T1000 (cell line): Measurements from ENCODE around the gene SCARF2.
"Not testable (repeated sequence)": the region's sequence is repeated elsewhere in the genome, so short reads cannot be mapped to it uniquely, and the experiment has no call there.

Source experiments
- DNase-seq: peaks from one replicate; lab custom pipeline; 2025; ENCODE audit warnings: mixed read lengths; lab: John Stamatoyannopoulos, UW

SCARF2 gene

DNA sequence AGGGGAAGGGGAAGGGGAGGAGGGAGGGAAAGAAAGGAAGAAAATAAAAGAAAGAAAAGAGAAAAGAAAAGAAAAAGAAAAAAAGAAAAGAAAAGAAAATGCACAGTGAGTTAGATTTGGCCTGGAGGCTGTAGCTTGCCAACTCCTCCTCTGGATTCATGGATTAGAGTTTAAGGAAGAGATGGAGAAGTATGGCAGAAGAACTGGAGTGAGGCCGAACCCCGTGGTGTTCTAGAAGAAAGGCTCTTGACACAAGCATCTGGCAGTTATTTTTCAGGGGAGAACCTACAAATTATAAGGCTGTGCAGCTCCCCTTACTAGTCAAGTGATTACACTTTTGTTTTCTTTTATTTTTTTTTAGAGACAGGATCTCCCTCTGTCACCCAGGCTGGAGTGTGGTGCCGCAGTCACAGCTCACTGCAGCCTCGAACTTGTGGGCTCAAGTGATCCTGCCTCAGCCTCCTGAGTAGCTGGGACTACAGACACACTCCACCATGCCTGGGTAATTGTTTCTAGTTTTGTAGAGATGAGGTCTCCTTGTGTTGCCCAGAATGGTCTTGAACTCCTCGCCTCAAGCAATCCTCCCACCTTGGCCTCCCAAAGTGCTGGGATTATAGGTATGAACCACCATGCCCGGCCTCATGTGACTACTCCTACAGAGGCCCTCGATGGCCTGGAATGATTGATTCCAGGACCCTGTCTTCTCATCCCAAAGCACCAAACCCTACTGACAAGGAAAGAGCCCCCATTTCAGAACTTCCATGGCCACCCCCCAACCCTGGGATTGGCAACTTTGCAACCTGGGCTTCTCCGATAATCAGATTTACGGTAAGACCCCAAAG is 24.2 kb downstream of the SCARF2 start:
- DNase-seq = no peak

DNA sequence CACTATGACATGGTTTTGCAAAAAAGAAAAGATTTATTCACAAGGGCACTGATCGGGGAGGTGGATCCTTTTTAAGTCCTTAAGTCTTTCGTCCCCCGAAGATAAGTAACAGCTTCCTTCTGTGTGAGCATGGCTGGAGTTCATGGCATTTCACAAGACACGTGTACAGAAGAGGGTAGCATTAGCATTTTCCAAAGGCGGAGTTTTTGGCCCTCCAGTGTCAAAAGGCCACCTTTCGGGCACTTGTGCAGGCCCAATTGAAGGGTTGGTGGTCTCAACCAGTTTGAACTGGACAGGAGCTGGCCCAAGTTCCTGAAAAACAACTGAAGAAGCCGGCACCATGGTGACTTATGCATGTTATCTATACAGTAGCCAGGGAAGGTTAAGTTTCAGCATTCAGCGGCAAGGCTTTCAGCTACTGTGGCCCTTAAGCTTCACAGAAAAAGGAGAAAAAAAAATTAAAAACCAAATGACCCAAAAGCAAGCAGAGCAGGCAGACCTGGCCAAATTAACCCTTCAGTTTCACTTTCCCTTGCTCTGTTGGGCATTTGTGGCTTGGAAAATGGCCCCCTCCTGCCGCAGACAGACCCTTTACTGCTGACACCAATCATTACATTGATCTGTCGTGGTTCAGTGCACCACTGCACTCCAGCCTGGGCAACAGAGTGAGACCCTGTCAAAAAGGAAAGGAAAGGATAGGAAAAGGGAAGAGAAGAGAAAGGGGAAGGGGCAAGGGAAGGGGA is 25.0 kb downstream of the SCARF2 start:
- no peak for DNase-seq

DNA sequence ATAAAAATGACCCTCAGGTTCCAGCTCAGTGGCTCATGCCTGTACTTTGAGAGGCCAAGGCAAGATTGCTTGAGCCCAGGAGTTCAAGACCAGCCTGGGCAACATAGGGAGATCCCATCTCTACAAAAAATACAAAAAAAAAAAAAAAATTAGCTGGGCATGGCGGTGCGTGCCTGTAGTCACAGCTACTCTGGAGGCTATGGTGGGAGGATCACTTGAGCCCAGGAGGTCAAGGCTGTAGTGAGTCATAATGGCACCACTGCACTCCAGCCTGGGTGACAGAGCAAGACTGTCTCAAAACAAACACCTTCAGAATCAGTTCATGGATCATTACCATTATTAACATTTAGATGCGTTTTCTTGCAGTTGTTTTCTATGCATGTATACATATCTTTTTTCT is 28.2 kb downstream of the SCARF2 start:
- not testable (repeated sequence) for DNase-seq

DNA sequence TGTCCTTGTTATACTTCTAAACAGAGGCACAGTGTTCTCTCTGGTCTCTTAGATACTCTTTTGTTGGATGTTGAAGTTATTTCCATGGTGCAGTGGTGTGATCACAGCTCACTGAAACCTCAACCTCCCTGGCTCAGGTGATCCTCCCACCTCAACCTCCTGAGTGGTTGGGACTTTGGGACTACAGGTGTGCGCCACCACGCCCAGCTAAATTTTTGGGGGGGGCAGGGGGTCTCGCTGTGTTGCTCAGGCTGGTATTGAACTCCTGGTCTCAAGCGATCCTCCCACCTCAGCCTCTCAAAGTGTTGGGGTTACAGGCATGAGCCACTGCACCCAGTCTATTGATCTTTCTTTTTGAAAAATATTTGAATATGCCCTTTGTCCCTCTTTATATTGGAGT is 28.7 kb downstream of the SCARF2 start:
- no peak for DNase-seq

DNA sequence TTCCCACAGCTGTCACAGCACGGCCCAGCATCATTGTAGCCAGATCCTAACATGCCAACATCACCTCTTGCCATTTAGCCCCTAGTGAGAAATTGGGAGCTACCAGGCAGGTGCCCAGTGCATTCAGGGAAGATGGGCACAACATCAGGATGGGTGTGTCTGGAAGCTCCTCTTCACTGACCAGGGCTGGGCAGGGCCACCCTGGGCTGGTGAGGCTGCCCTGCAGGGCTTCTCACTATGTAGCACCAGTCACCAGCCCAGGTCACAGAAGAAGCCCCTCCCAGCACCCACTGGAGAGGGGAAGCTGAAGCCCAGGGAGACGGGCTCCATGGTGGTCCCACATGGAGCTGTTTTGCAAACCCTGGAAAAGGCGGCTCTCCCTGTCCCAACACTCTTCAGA is 29.8 kb downstream of the SCARF2 start:
- DNase-seq = no peak

DNA sequence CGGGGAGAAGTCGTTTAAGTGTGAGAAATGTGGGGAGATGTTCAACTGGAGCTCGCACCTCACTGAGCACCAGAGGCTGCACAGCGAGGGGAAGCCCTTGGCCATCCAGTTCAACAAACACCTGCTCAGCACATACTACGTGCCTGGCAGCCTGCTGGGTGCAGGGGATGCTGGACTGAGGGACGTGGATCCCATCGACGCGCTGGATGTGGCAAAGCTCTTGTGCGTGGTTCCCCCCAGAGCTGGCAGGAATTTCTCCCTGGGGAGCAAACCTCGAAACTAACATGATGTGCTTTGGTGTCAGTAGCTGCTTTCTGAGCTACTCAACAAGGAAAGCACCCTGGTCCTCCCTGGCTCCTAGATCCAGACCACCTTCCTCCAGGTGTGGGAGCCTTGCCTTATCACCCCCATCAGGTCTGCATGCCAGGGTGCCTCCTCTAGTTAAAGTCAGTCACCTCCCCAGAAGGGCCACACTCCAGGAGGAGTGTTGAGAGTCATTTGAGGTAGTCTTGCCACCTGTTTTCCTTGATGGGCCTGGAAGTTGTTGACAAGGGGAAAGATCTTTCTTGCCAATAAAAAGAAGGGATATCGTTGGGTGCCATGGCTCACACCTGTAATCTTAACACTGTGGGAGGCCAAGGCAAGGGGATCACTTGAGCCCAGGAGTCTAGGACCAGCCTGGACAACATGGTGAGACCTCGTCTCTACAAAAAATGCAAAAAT is 30.8 kb downstream of the SCARF2 start:
- no peak for DNase-seq

DNA sequence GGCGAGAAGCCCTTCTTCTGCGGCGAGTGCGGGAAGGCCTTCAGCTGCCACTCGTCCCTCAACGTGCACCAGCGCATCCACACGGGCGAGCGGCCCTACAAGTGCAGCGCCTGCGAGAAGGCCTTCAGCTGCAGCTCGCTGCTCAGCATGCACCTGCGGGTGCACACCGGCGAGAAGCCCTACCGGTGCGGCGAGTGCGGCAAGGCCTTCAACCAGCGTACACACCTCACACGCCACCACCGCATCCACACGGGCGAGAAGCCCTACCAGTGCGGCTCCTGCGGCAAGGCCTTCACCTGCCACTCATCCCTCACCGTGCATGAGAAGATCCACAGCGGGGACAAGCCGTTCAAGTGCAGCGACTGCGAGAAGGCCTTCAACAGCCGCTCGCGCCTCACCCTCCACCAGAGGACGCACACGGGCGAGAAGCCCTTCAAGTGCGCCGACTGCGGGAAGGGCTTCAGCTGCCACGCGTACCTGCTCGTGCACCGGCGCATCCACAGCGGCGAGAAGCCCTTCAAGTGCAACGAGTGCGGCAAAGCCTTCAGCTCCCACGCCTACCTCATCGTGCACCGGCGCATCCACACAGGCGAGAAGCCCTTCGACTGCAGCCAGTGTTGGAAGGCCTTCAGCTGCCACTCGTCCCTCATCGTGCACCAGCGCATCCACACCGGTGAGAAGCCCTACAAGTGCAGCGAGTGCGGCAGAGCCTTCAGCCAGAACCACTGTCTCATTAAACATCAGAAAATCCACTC is 31.5 kb downstream of the SCARF2 start:
- no peak for DNase-seq

DNA sequence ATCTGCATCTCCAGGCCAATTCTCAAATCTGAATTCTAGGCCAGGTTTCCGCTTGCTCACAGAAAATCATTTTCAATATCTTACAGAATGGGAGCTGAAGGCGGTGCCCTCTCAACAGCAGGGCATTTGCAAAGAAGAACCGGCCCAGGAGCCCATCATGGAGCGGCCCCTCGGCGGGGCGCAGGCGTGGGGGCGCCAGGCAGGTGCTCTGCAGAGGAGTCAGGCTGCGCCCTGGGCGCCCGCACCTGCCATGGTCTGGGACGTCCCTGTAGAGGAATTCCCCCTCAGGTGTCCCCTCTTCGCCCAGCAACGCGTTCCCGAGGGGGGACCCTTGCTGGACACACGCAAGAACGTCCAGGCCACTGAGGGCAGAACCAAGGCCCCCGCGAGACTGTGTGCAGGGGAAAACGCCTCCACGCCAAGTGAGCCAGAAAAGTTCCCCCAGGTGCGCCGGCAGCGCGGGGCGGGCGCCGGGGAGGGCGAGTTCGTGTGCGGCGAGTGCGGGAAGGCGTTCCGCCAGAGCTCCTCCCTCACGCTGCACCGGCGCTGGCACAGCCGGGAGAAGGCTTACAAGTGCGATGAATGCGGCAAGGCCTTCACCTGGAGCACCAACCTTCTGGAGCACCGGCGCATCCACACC is 32.2 kb downstream of the SCARF2 start:
- DNase-seq = no peak

DNA sequence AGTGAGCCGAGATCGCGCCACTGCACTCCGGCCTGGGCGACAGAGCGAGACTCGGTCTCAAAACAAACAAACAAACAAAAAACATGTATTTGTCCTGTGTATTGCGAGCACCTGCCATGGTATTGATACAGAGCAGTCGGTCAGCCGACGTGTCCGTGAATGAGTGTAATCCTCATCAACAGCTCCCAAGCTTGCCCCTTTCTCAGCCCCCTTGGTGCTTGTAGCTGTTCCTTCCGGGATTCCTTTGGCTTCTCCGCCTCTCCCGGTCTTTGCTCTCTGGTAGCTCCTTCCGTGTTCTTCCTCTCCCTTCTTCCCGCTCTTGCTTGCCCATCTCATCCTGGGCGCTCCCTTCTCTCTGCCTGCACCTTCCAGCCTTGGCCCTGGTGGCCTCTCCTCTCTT is 32.7 kb downstream of the SCARF2 start:
- DNase-seq = no peak

DNA sequence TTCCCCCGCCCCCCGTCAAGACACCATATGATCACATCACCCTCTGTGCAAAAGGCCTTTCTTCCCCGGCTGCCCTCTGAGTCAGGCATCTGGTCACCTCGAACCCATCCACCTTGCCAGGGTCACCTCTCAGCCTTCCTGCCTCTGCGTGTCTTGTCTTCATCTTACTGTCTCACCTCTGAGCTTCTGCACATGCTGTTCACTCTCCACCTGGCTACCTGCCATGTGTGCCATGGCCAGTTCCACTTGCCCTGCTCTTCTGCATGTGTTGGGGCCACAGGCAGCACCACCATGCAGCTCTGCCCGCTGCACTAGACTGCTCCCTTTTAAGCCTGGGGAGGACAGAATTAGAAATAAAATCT is 33.9 kb downstream of the SCARF2 start:
- no peak for DNase-seq

DNA sequence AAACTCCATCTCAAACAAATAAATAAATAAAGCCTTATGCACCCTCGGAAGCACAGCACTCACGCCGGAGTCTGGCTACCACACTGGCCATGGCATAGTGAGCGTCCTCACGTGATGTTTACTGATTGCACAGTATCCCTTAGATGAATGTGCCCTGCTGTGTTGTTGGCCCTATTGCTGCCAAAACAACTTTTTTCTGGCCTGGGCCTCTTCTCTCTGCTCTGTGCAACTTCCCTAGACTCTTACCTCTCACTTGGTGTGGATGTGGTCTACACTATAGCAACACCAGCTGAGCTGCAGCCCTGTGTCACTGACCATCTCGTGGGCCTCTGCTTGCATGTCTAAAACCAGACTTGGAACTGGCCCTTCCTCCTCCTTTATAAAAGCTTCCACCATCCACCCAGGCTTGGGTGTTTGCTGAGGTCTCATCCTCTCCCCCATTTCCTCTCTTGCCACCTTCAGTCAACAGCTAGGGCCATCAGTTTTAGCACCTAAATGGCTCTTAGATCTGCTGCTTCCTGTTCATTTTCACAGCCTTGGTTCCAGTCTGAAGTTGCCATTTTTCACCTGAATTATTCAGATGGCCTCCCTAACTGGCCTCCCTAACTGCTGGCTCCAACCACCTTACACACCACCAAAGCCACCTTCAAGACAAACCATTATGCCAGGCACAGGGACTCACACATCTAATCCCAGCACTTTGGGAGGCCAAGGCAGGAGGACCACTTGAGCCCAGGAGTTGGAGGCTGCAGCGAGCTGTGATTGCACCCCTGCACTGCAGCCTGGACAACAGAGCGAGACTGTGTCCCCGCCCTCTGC is 34.5 kb downstream of the SCARF2 start:
- DNase-seq = no peak

DNA sequence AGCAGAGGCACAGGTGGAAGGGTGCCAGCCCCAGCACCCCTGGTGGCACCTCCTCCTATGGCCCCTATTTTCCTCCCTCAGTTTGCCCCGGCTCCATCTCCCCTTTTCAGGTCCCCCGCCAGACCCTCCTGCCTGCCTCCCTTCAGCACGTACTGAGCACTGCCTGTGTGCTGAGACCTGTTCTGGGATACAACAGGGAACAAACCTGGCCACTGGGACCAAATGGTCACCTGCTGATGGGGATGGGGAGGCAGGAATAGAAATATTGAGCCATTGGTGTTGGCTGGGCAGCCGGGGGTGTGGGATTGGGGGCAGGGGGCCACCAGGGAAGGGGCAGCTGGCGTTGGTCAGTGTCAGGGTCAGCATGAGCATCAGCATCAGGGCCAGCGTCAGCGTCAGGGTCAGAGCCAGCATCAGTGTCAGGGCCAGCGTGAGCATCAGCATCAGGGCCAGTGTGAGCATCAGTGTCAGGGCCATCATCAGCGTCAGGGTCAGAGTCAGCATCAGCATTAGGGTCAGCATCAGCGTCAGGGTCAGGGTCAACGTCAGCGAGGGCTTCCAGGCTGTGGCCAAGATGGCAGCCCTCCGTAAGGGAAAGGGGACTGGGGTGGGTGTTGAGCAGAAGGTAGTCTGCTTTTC is 36.1 kb downstream of the SCARF2 start:
- no peak for DNase-seq

DNA sequence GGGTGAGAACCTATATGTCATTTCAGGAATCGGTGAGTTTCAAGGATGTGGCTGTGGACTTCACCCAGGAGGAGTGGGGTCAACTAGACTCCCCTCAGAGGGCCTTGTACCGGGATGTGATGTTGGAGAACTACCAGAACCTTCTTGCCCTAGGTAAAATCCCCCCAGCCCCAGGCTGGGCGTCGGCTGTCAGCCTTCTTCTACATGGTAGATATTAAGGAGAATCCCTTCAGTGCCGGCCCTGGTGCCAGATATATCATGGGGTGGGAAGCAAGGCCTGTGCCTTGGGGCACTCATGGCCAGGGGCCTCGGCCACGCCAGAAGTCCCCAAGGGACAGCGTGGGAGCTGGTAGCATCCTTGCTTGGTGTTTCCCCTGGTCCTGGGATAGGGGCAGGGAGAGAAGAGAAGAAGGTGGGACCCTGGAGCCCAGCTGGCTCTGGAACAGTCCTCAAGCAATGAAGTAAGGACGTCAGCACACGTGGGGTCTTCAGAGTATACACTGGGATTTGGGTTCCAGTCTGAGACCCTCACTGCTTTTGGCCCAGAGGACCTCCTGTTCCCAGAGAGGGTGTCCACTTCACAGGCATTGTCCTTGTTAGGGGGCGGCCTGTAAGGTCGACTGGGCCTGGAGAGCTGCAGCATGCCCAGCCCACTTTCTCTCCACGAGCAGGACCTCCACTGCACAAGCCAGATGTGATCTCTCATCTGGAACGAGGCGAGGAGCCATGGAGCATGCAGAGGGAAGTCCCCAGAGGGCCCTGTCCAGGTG is 36.8 kb downstream of the SCARF2 start:
- DNase-seq = no peak

DNA sequence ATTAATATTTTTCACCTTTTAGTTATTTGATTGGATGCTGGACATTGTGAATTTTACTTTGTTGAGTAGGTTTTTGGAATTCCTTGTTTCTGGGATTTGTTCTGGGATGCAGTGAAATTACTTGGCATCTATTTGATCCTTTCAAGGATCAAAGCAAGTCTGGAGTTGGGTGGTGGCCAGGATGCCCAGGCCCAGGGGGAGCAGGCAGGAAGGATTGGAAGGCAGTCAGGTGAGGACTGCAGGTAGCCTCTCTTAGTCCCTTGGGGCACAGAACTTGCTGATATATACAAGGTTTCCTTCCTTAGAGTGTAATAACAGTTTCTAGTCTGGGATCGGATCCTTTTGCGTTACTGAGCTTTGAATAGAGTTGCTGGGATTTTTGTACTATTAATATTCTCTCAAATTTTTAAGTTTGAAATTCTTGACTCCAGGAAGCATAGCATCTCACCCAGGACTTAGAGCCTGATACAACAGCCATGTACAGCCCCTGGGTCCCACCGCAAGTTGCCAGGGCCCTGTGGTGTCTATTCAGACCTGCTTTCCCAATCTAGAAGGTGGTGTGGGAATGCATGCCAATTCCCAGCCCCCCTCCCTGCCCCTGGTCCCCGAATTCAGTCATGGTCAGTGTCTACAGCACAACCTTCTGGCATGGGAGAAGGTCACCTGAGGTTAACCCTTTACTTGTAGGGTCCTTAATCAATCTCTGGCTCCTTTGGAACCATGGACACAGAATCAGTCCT is 37.6 kb downstream of the SCARF2 start:
- DNase-seq = no peak

DNA sequence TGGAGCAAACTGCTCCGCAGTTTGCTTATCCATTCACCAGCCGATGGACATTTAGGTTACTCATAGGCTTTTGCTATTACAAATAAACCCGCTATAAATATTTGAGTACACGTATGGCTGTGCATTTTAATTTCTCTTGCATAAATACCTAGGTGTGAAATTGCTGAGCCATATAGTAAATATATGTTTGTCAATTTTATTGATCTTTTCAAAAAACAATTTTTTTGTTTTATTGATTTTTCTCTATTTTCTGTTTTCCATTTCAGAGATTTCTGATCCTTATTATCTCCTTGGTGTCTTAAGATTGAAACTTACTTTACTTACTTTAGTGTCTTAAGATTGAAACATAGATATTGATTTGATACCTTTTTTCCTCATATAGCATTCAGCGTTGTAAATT is 39.2 kb downstream of the SCARF2 start:
- no peak for DNase-seq

DNA sequence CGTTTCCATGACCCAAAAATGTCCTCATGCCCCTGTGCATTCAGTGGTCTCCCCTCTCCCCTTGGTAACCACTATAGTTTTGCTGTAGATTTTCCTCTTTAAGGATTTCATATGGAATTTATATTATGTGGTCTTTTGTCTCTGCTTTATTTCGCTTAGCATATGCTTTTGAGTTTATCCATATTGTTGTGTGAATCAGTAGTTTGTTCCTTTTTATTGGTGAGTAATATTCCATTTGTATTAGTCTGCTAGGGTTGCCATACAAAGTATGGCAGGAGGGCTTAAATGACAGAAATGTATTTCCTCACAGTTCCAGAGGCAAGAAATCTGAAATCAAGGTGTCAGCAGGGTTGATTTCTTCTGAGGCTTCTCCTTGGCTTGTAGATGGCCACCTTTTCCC is 40.1 kb downstream of the SCARF2 start:
- no peak for DNase-seq

DNA sequence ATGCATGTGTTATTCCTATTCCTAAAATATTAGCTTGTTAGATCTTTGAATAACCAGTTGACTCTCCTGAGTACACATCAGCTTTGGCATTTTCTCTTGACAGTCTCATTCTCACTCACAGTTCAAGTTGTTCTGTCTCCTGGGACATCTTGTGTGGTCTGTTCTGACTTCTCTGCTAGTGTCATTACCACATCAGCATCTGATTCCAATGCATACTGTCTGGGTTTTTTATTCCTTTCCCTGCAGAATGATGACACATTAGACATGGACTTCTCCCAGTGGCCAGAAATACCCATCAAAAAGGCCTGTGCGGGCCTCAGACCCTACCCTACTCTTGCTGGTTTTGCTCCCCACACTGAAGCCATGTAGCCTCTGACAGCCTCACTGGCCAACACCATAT is 41.0 kb downstream of the SCARF2 start:
- DNase-seq = no peak

DNA sequence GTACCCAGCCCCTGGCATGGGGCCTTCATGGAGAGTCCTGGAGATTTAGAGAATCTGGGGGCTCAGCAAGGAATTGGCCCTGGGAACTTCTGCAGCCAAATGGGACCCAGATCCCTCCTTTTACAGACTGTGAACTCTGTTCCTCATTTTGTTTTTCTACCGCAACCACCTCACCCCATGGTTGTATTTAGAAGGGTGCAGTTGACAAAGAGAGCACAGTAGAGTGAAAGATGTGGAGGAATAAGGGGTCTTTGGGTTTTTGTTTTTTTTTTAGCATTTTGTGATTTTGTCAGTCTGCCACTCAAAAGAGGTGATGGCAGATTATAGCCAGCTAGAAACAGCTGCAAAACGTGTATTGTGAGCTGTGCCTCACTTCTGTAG is 41.7 kb downstream of the SCARF2 start:
- no peak for DNase-seq
